ENCODE measurements around the gene CBLL1.

CBLL1 gene

DNA sequence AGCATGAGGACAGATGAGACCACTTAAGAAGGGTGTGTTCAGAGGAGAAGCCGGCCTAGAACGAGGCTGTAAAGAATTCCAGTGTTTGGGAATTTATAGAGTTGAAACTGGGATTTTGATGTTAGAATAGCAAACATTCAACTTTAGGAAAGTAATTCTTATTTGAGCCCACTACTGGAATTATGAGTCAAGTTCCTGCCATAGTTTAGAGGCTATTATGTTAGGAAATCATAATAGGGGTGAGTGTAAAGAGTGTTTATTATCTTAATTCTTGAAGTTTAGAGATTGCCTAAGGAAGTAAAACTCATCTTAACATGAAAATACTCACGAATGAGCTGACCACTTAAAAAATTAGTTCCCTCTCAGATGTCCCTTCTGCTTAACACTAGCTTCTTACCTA, 2.1 kb downstream of the CBLL1 start:
- DNase-seq, result no peak

DNA sequence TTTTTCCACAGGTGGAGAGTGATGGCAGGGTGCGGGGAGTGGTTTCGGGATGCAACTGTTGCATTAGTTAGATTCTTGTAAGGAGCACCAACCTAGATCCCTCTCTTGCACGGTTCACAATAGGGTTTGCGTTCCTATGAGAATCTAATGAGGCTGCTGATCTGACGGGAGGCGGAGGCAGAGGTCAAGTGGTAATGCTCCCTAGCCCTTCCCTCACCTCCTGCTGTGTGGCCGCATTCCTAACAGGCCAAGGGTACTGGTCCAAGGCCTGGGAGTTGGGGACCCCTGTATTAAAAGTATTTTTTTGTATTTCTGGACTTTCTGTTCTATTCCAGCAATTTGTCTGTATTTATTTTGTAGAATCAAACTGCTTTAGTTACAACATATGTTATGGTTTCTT, 7.2 kb downstream of the CBLL1 start:
- no peak for DNase-seq

DNA sequence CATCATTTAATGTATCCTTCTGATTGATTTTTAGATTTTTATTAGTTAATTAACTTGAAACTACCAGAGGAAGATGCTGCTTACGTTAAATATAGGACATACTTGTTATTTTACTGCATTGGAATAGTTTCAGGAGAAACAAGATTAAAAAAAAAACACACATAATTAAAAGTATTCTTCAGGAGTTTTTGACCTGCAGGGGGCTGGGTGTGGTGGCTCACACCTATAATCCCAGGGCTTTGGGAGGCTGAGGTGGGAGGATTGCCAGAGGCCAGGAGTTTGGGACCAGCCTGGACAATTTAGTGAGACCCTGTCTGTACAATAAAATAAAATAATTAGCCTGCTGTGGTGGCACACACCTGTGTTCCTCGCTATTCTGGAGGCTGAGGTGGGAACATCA, 10.7 kb downstream of the CBLL1 start:
- DNase-seq, result no peak

DNA sequence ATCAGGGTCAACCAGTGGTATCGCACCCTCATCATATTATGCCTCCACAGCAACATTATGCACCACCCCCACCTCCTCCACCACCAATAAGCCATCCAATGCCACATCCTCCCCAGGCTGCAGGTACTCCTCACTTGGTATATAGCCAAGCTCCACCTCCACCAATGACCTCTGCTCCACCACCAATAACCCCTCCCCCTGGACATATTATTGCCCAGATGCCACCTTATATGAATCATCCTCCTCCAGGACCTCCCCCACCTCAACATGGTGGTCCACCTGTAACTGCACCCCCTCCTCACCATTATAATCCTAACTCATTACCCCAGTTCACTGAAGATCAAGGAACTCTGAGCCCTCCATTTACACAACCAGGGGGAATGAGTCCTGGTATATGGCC, 14.7 kb downstream of the CBLL1 start:
- DNase-seq, result no peak

DNA sequence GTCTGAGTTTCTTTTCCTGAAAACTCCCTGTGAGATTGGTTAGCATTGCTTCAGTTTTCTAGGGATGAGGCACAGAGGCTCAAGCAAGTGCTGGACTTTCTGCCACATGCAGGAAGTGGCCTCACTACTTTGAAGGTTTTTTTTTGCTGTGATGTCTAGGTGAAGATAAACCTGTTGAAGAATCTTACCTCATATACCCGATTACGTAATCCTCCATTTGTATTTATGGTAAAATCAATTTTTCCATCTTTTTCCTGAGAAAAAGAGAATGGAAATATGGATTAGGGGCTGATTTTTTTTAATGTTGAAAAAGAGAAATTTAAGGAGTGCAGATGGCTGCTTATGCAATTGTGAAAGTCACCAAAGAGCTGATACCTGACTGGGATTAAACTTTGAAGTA, 23.4 kb downstream of the CBLL1 start:
- no peak for DNase-seq

DNA sequence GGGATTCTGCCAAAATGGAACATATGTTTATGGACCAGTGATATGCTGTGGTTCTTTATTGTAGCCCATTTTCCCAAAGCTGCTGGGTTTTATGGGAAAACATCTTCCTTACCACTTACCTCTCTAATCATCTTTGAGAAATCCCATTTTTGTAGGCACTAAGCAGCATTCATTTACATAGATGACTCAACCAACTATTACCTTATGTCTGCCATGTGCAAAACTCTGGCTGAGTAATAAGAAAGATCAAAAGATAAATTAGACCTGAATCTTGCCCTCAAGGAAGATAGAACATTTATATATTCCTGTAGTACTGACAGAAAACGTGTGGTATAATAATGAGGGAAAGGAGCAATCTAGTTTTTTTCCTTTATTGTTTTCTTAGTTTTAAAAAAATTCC, 24.3 kb downstream of the CBLL1 start:
- DNase-seq, result no peak

DNA sequence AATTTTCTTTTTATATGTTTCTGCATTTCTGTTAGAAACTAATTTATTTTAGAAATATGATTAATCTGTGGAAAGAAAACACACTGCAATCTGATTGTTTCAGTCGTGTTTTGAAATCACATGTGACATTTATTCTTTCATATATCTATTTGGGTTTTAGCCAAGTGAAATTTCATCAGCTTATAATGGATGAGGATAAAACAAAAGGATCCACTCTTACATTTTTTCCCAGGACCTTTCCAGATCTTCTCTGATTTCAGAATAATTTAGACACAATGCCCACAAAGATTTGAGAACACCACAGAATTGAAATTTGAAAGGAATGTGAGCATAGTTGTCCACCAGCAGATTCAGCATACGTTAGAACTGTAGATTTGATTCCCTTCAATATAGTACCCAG, 29.1 kb downstream of the CBLL1 start:
- no peak for DNase-seq

DNA sequence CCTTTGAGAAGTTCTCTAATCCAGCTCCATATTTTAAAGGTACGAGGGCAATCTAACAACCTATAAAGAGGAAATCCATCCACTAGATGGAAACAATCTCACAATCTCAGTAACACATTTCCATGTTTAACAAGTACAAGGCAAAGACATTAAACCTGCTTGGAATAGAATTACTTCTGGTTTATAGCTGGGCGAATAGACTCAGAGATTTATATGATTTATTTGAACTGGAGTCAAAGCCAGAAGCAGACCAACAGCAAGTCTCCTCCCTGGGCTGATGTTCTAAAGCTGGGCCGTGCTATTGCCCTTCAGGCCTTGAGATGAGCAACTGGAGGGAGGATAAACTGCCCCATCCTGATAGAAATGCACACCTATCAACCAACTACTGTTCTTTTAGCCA, 33.8 kb downstream of the CBLL1 start:
- no peak for DNase-seq

DNA sequence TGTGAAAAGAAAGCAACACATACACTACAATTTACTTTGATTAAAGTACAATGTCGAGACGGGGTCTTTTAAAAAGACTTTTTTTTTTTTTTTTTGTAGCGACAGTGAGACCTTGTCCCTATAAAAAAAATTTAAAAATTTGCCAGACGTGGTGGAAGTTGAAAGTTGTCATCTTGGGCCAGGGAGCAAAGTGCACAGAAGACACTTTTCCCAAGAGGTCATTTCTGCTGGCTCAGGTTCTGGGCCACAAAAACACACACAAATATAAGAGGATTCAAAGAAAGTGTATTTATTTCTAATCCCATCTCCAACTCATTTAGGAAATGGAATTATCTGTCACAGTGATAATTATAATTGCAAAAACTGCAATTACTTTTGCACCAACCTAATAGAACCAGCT, 34.3 kb downstream of the CBLL1 start:
- DNase-seq, result no peak

DNA sequence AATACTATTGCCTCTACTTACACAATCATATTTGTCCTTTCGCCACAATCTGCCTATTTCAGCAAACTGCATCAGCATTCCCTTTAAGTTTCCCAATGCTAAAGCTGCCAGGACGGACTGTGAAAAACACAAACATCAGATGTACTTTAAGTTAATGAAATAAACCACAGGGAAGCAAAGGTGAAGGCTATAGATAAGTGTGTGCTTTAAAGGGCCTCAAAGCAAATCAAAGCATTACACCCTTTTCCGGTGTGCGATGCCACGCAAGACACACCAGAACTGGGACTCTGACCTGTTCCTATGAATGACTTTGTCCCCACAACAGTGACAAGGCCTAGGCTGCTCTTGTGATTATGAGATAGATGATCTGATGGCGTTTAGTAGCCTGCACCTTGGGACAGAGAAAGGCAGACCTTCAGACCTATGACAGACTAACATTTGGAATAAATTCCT, 35.7 kb downstream of the CBLL1 start:
- DNase-seq, result no peak

DNA sequence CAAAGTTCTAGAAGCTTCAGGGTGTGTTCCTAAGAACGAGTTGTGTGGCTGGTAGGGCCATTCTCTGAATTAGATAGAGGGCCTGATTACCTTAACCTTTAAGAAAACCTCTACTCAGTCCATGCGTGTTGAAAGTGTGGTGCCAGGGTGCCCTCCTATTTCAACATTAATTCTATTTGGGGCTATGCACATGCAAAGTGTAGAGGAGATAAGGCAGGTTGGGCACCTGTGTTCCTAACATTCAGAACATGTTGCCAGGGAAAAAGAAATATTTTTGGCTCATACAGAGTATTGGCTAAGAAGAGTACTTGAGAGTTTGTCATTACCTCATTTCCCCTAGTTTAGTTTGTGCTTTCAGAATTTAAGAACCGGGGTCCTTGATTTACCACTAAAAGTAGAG, 38.4 kb downstream of the CBLL1 start:
- DNase-seq, result no peak

DNA sequence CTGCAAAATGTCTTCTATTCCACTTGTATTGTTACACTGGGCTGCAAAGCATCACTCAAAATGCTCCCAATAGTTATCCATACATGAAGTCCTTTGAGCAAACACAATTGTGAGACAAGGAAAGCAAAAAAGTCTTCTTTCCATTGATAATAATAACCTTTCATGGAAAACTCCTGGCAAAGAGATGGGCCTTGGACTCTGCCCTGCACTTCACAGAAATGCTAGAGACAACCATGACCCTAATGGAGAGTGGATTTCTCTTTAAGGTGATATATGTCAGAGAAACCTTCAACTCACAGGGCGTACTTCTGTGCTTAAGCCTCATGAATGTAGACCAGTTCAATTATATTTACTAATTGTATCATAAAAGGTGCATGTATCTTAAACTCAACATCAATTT, 39.7 kb downstream of the CBLL1 start:
- DNase-seq, result no peak

DNA sequence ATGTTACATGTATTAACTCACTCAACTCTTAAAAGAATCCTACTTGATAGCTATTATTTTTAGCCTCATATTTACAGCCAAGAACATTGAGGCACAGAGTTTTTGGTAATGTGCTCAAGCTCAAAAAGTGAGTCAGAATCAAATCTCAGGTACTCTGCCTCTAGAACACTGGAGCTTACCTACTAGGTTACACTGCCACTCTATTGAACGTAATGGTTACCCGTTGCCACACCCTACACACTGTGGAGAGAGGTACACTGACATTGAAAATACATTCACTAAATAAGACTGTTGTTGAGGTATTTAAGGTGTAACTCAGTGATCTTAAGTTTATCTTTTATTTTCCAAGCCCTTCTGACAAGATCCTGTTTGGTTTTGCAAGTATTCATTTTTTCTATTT, 41.2 kb downstream of the CBLL1 start:
- no peak for DNase-seq

DNA sequence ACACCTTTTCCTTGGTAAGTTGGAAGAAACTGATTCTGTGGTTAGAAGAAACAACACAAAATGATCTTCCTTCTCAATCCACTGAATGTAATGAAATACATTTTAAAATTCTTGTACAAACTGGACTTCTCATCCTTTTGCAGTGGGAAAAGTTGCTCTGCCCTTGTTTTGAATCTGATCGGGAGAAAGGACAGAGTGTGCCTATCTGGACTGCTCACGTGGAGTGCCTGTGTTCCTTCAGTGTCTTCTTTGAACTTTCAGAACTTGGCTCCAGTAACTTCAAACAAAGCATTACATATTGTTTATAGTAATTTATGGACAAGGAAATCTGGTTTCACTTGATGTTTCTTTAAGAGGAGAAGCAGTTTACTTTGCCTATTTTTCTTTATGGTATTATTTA, 42.0 kb downstream of the CBLL1 start:
- DNase-seq, result no peak

DNA sequence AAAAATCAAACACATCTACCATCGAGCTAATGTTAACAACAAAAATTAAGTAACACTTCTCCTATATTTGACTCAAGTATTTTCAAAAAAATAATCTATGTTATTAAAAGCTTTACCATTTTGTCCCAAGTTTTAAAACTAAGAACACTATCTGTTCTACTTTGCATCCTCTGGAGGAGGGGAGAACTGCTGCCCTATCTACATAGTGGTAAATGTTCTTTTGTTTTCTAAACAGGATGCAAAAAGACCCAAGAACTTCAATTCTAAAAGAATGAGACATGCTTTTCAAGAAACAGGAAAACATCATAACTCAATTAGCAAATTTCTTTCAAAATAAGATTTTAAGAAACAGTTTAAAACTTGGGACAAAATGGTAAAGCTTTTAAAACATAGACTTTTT, 44.3 kb downstream of the CBLL1 start:
- DNase-seq, result no peak

DNA sequence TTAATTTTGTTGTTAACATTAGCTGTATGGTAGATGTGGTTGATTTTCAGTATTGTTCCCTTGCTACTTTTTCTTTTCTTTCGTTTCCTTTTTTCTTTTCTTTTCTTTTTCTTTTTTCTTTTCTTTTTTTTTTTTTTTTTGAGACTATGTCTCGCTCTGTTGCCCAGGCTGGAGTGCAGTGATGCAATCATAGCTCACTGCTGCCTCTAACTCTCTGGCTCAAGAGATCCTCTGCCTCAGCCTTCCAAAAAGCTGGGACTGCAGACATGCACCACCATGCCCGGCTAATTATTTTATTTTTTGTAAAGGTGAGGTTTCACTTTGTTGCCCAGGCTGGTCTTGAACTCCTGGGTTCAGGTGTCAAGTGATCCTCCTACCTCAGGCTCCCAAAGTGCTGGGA, 44.7 kb downstream of the CBLL1 start:
- no peak for DNase-seq

DNA sequence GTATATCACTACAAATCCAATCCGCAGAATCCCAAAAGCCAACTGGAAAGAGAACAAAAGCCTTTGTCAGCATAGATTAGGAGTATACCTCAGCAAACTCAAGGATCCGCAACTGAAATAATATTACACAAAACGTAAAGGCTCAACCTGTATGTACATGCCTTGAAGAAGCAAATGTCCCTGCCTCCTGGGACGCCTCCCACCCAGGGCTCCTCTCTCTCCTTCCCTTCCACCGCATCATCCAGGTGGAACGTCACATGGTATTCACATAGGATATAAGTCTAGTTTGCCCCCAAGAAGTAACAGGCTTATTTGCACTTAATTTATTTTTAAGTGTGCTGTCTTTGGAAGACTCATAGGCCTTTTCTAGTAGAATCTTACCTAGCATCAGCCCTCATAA, 45.7 kb downstream of the CBLL1 start:
- no peak for DNase-seq

DNA sequence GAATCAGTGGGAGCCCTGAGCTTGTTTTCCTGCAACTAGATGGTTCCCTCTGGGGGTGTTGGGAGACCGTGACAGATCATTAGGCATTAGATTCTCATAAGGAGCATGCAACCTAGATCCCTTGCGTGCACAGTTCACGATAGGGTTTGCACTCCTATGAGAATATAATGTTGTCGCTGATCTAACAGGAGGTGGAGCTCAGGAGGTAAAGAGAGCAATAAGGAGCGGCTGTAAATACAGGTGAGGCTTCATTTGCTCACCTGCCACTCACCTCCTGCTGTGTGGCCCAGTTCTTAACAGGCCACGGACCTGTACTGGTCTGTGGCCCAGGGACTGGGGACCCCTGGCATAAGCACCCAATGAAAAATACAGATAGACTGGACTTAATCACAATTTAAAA, 48.4 kb downstream of the CBLL1 start:
- DNase-seq, result peak; percentile 22

DNA sequence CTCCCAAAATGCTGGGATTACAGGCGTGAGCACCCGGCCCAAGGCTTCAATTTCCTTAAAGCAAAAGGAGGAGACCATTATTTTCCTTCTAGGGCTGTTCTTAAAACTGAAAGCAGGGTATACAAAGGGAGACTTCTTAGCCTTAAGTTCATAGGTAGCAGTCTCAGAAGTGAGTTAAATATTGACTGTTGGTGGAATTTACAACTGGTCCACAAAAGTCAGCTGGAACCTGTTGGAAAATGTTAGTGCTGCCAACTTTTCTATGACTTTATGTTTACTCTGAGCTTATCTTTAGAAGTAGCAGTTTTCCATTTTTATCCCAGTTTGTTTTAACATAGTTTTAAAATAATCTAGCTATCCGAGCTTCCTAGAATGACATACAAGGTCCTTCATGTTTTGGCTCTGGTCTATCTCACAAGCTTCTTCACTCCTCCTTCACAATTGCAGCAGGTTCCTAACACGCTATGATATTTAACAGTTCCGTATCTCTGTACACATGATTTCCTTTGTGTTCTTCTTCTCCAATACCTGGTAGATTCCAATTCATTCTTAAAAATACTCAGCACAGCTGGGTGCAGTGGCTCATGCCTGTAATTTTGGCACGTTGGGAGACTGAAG, 55.8 kb downstream of the CBLL1 start:
- no peak for DNase-seq

DNA sequence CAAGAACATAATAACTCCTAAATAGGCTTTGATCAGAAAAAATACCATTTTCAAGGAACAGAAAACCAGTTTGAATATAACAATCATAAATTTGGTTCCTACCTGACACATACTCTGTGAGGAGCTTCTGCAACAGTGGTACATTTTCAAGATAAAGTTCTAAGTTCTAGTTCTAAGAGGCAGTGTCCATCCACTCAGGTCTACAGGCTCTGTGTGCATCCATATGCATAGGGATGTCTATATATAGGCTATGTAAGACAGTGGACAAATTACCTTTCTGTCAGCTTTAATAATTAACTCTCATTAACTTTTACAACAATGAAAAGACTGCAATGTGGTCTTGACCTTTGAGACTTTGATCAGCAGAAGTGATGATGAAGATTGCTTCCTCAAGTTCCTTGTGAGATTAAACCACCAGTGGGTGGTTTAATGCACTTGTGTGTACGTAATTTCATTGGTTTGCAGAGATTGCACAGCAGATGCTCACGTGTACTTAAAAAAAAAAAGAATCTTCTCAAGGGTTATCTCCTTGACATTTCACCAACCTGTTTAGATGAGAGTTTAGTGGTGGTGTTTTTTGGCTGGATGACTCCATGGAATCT, 59.2 kb downstream of the CBLL1 start, which contains the start of gene SLC26A3:
SLC26A3 (minus strand) TSS at position 215 of the 602 bp plus-strand sequence. CDS start 8,714 bp downstream, outside the sequence.
- DNase-seq, result no peak

DNA sequence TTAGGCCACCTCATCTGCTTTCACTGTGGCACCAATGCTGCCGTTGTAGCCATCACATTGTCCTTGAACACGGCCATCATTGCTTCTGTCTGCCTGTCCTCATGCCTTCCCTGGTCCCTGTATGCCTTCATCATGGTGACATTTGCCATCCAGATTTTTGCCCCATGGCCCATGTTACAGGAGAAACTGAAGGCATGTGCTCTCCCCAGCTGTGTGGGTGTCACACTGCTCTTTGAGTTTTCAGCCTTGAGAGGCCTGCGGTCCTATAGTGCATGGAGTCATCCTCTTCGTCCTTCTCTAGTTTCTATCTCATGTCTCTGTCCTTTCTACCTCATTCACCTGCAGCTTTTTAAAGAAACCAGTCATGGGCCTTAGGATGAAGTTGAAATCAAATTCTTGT, 65.2 kb downstream of the CBLL1 start:
- DNase-seq, result no peak

DNA sequence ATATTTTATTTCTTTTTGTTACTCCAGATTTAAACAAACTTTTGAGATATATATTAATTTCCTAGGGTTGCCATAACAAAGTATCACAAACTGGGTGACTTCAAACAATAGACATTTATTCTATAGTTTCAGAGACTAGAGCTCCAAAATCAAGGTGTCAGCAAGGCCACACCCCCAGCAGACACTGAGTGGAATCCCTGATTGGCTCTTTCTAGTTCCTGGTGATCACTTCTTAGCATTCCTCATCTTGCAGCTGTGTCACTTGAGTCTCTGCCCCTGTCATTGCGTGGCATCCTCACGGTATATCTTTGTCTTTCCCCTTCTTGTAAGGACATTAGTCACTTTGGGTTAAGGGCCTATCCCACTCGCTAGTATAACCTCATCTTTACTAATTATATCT, 66.7 kb downstream of the CBLL1 start:
- DNase-seq, result no peak

All from NCI-H510A treated with DMSO at 0.1 percent for 48 hours (cell line).